DND-41 (cell line): Measurements from ENCODE around the gene SLC1A2.
A peak's percentile ranks its signal among the peaks of the same experiment; 100 is the strongest.

Source experiments
- ATAC-seq: fragments of 200-7000 bp; cut with Tn5 transposase; 3 replicates; pipeline ENCODE4 v1.9.1; 2021; ENCODE audit warnings: low read depth; ENCODE audit not compliant: insufficient read depth
- DNase-seq: peaks from one replicate; pipeline ENCODE4 v3.0.0-alpha.2; 2020
- H2AFZ ChIP-seq: 2 replicates; pipeline ENCODE4 v1.6.0; 2012; ENCODE audit warnings: low read depth, low read length
- H3K27ac ChIP-seq: 2 replicates; pipeline ENCODE4 v1.5.1; 2012; ENCODE audit warnings: low read length, inconsistent platforms
- H3K27me3 ChIP-seq: fragments of 200-600 bp; sonication (generic); 2 replicates; pipeline ENCODE4 v1.6.0; 2012; ENCODE audit warnings: low read length, mild to moderate bottlenecking, inconsistent platforms; ENCODE audit not compliant: insufficient read depth, poor library complexity
- H3K36me3 ChIP-seq: 2 replicates; pipeline ENCODE4 v1.5.1; 2012; ENCODE audit warnings: low read length, inconsistent platforms; ENCODE audit not compliant: insufficient read depth
- H3K4me1 ChIP-seq: 2 replicates; pipeline ENCODE4 v1.5.1; 2012; ENCODE audit warnings: mild to moderate bottlenecking, low read length; ENCODE audit not compliant: insufficient read depth
- H3K4me2 ChIP-seq: 2 replicates; pipeline ENCODE4 v1.6.0; 2012; ENCODE audit warnings: mild to moderate bottlenecking, moderate library complexity, low read length, inconsistent platforms; ENCODE audit not compliant: insufficient read depth
- H3K4me3 ChIP-seq, 2 experiments: fragments of 200-600 bp in 1 of 2; shearing (Covaris generic) in 1 of 2; 2 replicates each; pipeline ENCODE4 v1.5.1; 2012 to 2016; ENCODE audit warnings: inconsistent platforms in 2 of 2, low read length in 2 of 2, mild to moderate bottlenecking in 2 of 2, low read depth in 1 of 2, moderate library complexity in 1 of 2
- H3K79me2 ChIP-seq: 2 replicates; pipeline ENCODE4 v1.6.0; 2012; ENCODE audit warnings: low read length, inconsistent platforms; ENCODE audit not compliant: insufficient read depth
- H3K9ac ChIP-seq: 2 replicates; pipeline ENCODE4 v1.6.0; 2012; ENCODE audit warnings: low read depth, mild to moderate bottlenecking, inconsistent platforms, low read length, moderate library complexity
- H3K9me3 ChIP-seq: 2 replicates; pipeline ENCODE4 v1.5.1; 2012; ENCODE audit warnings: low read length, moderate library complexity, mild to moderate bottlenecking, inconsistent platforms; ENCODE audit not compliant: insufficient read depth, severe bottlenecking
- H4K20me1 ChIP-seq: 2 replicates; pipeline ENCODE4 v1.6.0; 2012; ENCODE audit warnings: low read length; ENCODE audit not compliant: insufficient read depth
- CTCF ChIP-seq: IDR thresholded peaks from 2 replicates; pipeline ENCODE4 v1.5.1; 2012; ENCODE audit warnings: borderline replicate concordance, low read length, moderate library complexity, mild to moderate bottlenecking; ENCODE audit not compliant: poor library complexity, severe bottlenecking; ENCODE audit errors: extremely low read depth
- EZH2 ChIP-seq: IDR thresholded peaks from 3 replicates; pipeline ENCODE4 v1.6.1; 2012; ENCODE audit warnings: borderline replicate concordance, low read depth, mild to moderate bottlenecking, moderate library complexity, low read length, inconsistent platforms; ENCODE audit not compliant: severe bottlenecking

The SLC1A2 gene

GRCh38 chr11:35376613-35377012 is 42.7 kb downstream of the SLC1A2 start:
- no peak for DNase-seq
- Histone ChIP-seq H3K4me2 (no peak overlapping the region), H4K20me1 (no peaks in the 10 kb centered on the region)

GRCh38 chr11:35376118-35376510 is 43.2 kb downstream of the SLC1A2 start:
- Histone ChIP-seq H3K27ac (no peak overlapping the region), H3K9me3 (no peaks in the 10 kb centered on the region), H3K27me3 (peaks cover 5% of the 10 kb centered on the region), H2AFZ (no peak overlapping the region), H3K4me2 (no peak overlapping the region), H3K79me2 (no peaks in the 10 kb centered on the region), H3K4me1 (no peaks in the 10 kb centered on the region), H3K9ac (no peak overlapping the region), H4K20me1 (no peaks in the 10 kb centered on the region), H3K36me3 (no peaks in the 10 kb centered on the region), H3K4me3 (no peak overlapping the region)
- DNase-seq (no peak), ATAC-seq (no peak)
- no peak for TF ChIP-seq EZH2
- no peak for TF ChIP-seq CTCF

More at GRCh38 chr11:35376613-35377012, 42.7 kb downstream of the SLC1A2 start:
- ATAC-seq: no peak
- H3K79me2 ChIP-seq: no peaks in the 10 kb centered on the region
- H3K4me1 ChIP-seq: no peaks in the 10 kb centered on the region
- TF ChIP-seq EZH2 (no peak), CTCF (no peak)
- H3K9ac ChIP-seq: no peak overlapping the region
- H3K4me3 ChIP-seq: no peak overlapping the region
- no peaks in the 10 kb centered on the region for H3K36me3 ChIP-seq
- no peaks in the 10 kb centered on the region for H3K9me3 ChIP-seq
- H3K27me3 ChIP-seq: peaks cover 7% of the 10 kb centered on the region
- H2AFZ ChIP-seq: no peak overlapping the region
- H3K27ac ChIP-seq: no peak overlapping the region

- no peaks in the 10 kb centered on the region for H4K20me1 ChIP-seq
- TF ChIP-seq EZH2 (no peak), CTCF (no peak)
- peak; percentile 64 for ATAC-seq
Observed at GRCh38 chr11:35375332-35376117, 43.8 kb downstream of the SLC1A2 start.

More at GRCh38 chr11:35375332-35376117, 43.8 kb downstream of the SLC1A2 start:
- H3K4me2 ChIP-seq: no peak overlapping the region
- H2AFZ ChIP-seq: no peak overlapping the region
- no peaks in the 10 kb centered on the region for H3K36me3 ChIP-seq
- H3K4me1 ChIP-seq: no peaks in the 10 kb centered on the region
- H3K9me3 ChIP-seq: no peaks in the 10 kb centered on the region
- H3K4me3 ChIP-seq: no peak overlapping the region
- H3K79me2 ChIP-seq: no peaks in the 10 kb centered on the region
- no peak overlapping the region for H3K9ac ChIP-seq
- peaks cover 5% of the 10 kb centered on the region for H3K27me3 ChIP-seq
- peak; percentile 36 for DNase-seq
- H3K27ac ChIP-seq: no peak overlapping the region
